Neural progenitor cell (in vitro differentiated cells): ENCODE data around the gene RHCE.

Source experiments
- EZH2 ChIP-seq: fragments of 200-600 bp; sonication (generic); IDR thresholded peaks from 2 replicates; pipeline ENCODE4 v1.6.1; 2017; ENCODE audit warnings: antibody characterized with exemption, mild to moderate bottlenecking, moderate library complexity
- EZH2phosphoT487 ChIP-seq: fragments of 200-600 bp; sonication (generic); IDR thresholded peaks from 2 replicates; pipeline ENCODE4 v1.6.1; 2017; ENCODE audit warnings: antibody characterized with exemption
- TF ChIP-seq, protein P1 (sequence below): fragments of 200-600 bp; sonication (generic); IDR thresholded peaks from 2 replicates; pipeline ENCODE4 v1.5.1; 2017; ENCODE audit warnings: antibody characterized with exemption, mild to moderate bottlenecking

DNA sequence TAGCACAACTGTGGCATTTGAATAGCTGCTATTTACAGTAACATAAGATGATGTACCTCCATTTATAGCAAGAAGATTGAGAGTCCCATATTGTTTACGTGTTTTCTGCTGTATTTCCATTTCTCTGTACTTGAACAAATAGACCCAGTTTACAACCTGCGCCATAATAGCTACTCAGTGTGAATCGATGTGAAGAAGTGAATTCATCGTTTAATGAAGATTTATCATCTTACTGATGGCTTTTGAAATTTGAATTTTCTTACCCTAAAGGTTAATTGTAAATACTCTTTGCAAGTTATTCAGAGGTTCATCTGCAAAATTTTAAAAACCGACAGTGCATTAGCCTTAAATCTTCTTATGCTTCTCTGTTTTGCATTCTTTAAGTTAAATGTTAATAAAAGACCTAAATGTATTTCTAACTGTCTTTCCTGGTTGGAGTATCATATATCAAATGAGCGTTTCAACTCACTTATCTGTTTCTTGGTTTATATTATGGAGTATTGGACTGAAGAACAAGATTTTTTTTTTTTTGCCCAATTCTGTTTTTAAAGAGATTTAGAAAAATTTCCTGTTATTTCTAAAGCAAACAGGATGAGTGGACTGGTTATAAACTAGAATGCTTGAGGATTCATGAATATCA is 12.2 kb upstream of the RHCE start:
- TF ChIP-seq, protein P1, sequence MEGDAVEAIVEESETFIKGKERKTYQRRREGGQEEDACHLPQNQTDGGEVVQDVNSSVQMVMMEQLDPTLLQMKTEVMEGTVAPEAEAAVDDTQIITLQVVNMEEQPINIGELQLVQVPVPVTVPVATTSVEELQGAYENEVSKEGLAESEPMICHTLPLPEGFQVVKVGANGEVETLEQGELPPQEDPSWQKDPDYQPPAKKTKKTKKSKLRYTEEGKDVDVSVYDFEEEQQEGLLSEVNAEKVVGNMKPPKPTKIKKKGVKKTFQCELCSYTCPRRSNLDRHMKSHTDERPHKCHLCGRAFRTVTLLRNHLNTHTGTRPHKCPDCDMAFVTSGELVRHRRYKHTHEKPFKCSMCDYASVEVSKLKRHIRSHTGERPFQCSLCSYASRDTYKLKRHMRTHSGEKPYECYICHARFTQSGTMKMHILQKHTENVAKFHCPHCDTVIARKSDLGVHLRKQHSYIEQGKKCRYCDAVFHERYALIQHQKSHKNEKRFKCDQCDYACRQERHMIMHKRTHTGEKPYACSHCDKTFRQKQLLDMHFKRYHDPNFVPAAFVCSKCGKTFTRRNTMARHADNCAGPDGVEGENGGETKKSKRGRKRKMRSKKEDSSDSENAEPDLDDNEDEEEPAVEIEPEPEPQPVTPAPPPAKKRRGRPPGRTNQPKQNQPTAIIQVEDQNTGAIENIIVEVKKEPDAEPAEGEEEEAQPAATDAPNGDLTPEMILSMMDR, result no peak
- no peak for TF ChIP-seq EZH2
- TF ChIP-seq EZH2phosphoT487, result no peak
